GM12892 (cell line): ENCODE data around the gene CYP4F22.
"Not testable (repeated sequence)": the region's sequence is repeated elsewhere in the genome, so short reads cannot be mapped to it uniquely, and the experiment has no call there.

ENCODE experiments used
- DNase-seq: peaks from one replicate; pipeline ENCODE4 v3.0.0; 2011; ENCODE audit not compliant: insufficient read length
- FAIRE-seq: peaks from 2 replicates; lab custom pipeline; 2011; peaks lifted over from hg19 to GRCh38; lab: Jason Lieb, UNC
- POLR2A ChIP-seq: IDR thresholded peaks from 2 replicates; pipeline ENCODE4 v1.6.1; 2011; ENCODE audit warnings: low read depth, low read length, control low read depth
- POLR2AphosphoS5 ChIP-seq: IDR thresholded peaks from 2 replicates; pipeline ENCODE4 v1.6.1; 2011; ENCODE audit warnings: low read depth, low read length, control low read depth
- TAF1 ChIP-seq: IDR thresholded peaks from 2 replicates; pipeline ENCODE4 v1.6.1; 2011; ENCODE audit warnings: low read depth, mild to moderate bottlenecking, control low read depth, low read length, borderline replicate concordance

The CYP4F22 gene

DNA sequence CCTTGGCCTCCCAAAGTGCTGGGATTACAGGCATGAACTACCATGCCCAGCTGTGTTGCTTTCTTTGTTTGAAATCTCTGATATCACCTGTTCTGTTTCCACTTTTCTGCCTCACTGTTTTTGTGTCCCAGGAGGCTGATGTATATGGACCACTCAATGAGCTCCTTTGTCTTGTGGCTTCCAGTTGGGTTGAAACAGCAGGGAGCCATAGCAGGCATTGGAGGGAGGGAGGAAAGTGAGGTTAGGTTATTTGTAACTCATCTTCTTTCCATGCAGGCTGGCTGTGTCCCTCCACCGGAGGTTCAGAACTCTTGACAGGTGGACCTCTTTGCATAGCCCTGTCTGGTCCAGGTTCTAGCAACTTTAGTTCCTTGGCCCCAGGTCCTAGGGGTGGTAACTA, 6.1 kb upstream of the CYP4F22 start:
- DNase-seq (no peak), FAIRE-seq (no peak)
- TF ChIP-seq POLR2AphosphoS5 (no peak), TAF1 (no peak), POLR2A (no peak)

DNA sequence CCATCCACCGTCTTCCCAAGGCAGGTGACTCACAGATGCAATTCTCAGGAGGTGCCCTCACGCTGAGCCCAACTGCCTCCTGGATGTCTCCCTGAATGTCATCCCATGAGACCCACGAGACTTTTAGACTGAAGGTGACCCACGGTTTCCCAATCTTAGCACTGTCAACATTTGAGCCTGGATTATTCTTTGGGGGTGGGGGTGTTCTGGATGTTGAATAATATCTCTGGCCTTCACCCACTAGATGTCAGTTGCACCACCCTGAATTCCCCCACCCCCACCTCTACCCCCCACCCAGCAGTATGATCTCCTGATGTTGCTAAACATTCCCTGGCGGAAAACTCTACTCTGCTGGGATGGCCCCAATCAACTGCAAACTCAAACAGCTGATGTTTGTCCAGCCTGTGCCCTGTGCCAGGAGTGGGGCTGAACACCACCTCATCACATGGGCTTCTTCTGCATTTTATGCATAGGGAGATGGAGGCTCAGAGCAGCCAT, 2.2 kb upstream of the CYP4F22 start:
- FAIRE-seq (no peak), DNase-seq (no peak)

DNA sequence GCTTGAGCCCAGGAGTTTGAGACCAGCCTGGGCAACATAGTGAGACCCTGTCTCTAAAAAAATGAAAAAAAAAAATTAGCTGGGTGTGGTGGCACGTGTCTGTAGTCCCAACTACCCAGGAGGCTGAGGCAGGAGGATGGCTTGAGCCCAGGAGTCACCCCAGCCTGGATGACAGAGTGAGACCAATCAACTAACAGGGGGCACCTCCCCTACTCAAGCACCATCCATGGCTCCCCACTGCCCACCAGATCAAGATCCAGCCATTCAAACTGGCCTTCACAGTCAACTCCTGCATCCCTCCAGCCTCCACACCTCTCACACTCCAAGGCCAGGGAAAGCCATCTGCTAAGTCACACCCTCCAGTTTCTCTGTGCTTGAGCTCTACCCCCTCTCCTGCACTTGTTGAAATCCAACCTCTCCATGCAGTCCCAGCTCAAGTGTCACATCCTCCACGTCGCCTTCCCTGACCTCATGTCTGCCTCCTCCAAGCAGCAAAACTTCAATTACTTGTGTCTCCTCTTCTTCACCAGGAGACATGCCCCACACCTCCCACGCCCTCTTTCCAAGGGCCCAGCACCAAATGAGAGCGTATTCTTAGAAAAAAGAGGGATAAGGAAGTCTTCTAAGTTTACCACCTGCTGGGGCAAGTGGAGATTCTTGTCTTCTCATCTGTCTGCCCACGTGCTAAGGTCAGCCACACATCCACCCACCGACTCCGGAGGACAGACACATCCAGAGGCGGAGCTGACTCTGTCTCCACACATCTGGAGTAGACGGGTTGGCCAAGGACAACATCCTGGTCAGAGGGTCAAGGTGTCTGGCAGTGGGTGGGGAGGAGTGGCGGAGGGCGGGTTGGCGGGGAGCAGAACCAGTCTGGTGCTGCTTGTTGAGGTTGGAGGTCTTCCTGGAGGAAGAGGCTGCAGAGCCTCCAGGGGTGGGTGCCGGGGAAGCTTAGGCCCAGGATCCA, 974 bp upstream of the CYP4F22 start:
- DNase-seq, result no peak
- FAIRE-seq, result no peak
- TF ChIP-seq POLR2A (no peak), TAF1 (no peak), POLR2AphosphoS5 (no peak)

More for the DNA sequence above, 2.2 kb upstream of the CYP4F22 start:
- TF ChIP-seq TAF1, result no peak
- no peak for TF ChIP-seq POLR2A
- no peak for TF ChIP-seq POLR2AphosphoS5

DNA sequence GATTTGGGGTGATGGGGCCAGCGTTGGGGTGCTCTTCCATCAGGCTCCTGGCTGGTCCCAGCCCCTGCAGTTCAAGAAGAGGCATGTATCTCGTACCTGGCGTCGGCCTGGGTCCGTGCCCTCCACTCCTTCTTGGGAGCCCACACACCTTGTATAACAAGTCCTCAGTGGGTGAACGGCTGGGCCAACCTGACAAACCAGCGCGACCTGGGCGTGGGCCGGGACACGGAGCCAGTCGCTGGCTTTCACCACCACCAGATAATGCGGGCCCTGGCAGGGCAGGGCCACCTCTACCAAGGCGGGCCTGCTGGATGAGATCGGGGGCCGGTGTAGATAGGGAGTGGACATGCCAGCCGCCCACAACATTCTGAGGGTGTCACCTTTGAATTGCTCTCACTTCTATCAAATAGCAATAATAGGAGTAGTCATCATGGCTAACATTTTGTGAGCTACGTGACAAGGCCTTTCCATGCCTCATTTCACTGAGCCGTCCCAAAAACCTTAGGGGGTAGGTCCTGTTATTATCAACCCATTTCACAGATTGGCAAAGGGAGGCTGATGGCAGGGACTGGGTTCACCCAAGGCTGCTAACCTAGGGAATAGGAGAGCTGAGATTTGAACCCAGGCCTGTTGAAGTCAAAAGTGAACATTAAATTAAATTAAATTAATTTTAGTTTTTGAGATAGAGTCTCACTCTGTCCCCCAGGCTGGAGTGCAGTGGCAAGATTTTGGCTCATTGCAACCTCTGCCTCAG, 3.5 kb downstream of the CYP4F22 start:
- no peak for DNase-seq
- no peak for FAIRE-seq
- TF ChIP-seq POLR2A (no peak), TAF1 (no peak), POLR2AphosphoS5 (no peak)

DNA sequence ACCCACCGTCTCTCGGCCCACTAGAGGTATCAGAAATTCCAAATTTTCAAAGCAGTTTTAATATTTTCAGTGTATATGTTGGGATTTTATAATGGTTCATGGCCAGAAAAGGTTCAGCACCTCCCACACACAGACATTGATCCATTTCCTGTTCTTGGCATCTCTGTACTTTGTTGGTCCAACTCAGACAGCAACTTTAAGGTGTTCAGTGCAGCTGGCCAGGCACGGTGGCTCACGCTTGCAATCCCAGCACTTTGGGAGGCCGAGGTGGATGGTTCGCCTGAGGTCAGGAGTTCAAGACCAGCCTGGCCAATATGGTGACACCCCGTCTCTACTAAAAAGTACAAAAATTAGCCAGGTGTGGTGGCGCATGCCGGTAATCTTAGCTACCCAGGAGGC, 6.9 kb downstream of the CYP4F22 start:
- not testable (repeated sequence) for DNase-seq, FAIRE-seq

DNA sequence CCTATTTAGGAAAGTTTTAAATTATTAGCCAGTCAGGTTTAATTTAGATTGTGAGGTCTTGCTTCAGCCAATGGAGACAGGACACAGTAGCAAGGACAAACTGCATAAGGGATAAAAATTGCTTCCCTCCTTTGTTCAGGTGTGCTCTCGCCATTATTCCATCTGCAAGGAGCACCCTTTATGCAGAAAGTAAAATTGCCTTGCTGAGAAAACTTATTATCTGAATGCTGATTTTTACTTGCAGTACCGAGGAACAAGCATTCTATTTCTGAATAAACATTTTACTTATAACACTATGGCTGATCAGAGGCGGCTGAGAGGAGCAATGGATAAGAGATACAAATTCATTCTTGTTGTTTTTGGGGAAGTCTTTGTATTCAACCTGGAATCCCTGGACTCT, 8.0 kb downstream of the CYP4F22 start:
- TF ChIP-seq POLR2A (no peak), POLR2AphosphoS5 (no peak), TAF1 (no peak)
- no peak for DNase-seq
- no peak for FAIRE-seq

DNA sequence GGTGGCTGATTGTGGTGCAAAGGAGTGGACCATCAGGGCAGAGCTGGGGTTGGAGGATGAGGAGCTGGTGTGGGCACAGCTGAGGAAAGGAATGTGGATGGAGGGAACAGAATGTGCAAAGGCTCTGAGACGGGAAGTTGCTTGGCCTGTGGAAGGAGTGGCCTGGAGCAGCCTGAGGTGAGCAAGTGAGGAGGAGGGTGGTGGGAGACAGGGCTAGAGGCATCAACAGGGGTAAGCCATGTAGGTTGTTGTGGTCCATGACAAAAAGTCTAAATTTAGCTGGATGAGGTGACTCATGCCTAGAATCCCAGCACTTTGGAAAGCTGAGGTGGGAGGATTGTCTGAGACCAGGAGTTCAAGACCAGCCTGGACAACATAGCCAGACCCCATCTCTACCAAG, 9.5 kb downstream of the CYP4F22 start:
- no peak for DNase-seq
- TF ChIP-seq POLR2A (no peak), TAF1 (no peak), POLR2AphosphoS5 (no peak)

DNA sequence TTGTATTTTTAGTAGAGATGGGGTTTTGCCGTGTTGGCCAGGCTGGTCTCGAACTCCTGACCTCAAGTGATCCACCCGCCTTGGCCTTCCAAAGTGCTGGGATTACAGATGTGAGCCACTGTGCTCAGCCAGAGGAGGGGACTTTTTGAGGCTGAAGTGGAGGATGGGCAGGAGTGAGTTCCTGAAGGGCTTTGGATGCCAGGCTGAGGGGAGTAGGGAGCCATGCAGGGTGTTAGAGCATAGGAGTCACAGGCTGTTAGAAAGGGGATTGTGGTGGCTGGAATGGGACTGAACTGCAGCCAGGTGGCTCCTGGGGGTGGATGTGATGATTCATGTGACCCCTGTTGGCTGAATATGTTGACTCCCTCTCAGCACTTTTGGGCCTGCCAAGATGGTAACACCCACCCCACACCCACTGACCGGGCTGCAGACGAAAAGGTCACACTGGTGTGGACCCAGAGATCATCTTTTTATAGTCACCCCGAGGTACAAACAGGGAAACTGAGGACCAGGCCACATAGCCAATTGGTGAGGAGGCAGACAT, 11.2 kb downstream of the CYP4F22 start:
- no peak for TF ChIP-seq TAF1
- TF ChIP-seq POLR2A, result no peak
- no peak for TF ChIP-seq POLR2AphosphoS5
- DNase-seq, result no peak
- FAIRE-seq, result no peak

More for the DNA sequence above, 9.5 kb downstream of the CYP4F22 start:
- FAIRE-seq, result no peak

DNA sequence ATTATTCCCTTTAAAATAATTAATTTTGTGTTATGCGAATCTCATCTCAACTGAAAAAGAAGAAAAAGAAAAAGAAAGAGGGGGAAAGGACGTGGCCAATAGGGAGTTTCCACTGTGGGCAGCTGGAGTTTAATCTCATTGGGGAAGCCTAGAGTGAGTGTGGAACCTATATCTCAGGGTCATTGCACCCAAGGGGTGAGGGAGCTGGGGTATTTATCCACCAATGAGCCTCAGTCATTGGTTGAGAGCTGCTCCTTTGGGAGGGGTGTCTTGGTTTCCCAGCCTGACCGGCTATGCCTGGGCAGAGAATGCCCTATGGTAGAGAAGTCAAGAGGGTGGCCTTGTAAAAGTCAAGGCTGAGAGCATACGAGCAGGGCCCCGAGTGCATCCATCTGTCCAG, 16.5 kb downstream of the CYP4F22 start:
- TF ChIP-seq POLR2A (no peak), TAF1 (no peak), POLR2AphosphoS5 (no peak)
- FAIRE-seq (no peak), DNase-seq (no peak)

DNA sequence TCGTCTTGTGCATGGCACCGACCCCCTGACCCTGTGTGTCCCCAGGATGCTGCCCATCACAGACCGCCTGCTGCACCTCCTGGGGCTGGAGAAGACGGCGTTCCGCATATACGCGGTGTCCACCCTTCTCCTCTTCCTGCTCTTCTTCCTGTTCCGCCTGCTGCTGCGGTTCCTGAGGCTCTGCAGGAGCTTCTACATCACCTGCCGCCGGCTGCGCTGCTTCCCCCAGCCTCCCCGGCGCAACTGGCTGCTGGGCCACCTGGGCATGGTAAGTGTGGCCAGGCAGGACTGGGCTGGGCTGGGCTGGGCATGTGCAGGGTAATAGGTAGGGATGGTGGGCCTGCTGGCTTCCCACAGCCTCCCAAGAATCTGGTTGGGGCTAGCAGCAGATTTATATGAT, 17.0 kb downstream of the CYP4F22 start:
- TF ChIP-seq POLR2A, result no peak
- no peak for TF ChIP-seq TAF1
- TF ChIP-seq POLR2AphosphoS5, result no peak
- FAIRE-seq (no peak), DNase-seq (no peak)

DNA sequence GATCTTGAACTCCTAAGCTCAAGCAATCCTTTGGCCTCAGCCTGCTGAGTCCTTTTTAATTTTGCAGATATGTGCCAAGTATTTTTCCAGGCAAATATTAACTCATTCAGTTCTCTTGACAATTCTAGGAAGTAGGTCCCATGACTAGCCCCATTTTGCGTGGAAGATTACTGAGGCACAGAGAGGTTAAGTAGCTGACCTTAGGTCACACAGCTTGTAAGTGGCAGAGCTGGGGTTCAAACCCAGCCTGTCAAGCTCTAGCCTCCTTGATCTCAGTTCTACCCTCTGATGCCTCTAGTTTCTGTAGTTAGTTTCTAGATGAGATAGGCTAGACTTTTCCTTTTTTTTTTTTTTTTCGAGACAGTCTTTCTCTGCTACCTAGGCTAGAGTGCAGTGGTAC, 18.1 kb downstream of the CYP4F22 start:
- DNase-seq (no peak), FAIRE-seq (no peak)
- TF ChIP-seq POLR2AphosphoS5 (no peak), TAF1 (no peak), POLR2A (no peak)

DNA sequence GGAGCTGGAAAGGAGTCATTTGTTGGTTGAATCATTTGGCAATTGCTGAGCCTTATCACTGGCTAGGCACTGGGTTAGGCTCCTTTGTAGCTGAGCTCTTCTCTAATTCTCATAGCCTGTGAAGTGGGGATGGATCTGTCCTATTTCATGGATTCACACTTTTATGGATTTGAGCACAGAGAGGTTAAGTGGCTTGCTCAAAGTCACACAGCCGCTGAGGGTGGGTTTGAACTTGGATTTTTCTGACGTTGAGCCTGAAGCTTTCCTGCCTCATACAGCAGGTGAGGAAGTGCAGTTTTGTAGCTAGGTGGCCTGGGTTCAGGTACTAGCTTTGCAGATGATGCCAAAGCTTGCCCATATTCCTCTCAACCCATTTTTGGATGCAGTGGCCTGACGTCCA, 19.4 kb downstream of the CYP4F22 start:
- FAIRE-seq (no peak), DNase-seq (no peak)
- TF ChIP-seq POLR2AphosphoS5, result no peak
- no peak for TF ChIP-seq TAF1
- TF ChIP-seq POLR2A, result no peak
